Stimulated activated CD8-positive, alpha-beta memory T cell treated with anti-CD3 and anti-CD28 coated beads, Interleukin-12 subunit alpha, Interleukin-12 subunit beta, amount 100 ng/mL, for 1 hour (primary cell): Measurements from ENCODE around the gene FEN1.

Experiments
- DNase-seq: peaks from one replicate; pipeline ENCODE4 v3.0.0-alpha.2; 2020; ENCODE audit warnings: low read depth

The FEN1 gene

DNA sequence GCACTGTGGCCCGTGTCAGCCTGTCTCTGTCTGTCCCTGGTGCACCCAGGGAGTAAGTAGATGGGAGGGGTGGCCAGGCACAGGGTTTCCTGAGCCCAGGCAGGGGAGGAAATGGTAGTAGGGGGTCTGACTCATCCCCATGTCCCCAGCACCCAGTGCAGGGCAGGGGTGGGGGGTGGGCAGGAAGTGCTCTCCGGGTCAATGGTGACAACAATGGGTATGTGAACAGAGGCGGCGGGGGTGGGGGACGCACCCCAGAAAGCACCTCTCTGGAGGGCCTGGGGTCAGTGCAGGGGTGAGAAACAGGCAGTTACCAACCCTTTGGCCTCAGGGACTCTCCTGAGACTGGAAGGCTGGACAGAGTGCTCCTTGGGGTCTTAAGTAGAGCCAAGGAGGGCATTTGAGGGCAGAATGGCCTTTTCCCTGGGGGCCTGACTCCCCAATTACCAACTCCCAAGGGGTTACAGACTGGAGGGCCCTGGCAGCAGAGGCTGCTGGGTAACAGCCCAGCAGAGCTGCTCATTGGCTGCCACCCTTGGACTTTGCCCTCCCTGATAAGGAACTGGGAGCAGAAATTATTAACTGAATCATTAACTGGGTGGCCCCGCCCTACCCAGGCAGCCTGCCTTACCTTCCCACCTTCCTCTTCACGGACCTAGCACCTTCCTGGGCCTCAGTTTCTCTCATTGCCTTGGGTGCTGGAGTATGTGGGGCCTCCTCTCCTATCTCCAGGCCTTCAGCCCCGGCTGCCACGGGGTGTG, 36.1 kb upstream of the FEN1 start:
- no peak for DNase-seq

DNA sequence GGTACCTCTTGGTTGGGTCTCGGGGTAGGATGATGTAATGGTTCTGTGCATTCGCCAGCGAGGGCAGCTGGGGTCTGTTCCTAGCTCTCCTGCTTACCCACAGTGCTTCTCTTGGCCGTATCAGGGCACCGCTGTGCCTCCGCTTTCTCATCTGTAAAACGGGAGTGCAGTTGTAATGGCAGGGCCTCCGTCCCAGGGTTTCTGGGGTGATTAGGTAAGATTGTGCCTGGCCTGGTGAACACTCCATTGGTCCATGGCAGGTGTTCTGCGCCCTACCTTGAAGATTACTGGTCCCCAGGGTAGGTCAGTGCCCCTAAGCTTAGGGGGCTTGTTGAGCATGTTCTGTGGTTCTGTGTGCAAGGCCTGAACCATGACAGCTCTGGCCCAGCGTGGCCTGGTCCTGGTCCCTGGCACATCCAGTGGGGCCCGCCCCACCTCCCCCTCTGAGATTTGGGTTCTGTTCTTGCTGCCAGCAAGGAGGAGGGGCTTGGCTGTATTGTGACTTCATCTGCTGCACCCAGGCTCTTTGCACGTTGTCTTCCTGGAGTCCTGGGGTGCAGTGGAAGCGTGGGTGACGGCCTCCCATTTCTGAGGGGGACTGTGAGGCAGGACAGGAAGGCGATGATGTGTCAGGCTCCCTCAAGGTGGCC, 35.4 kb upstream of the FEN1 start:
- no peak for DNase-seq

DNA sequence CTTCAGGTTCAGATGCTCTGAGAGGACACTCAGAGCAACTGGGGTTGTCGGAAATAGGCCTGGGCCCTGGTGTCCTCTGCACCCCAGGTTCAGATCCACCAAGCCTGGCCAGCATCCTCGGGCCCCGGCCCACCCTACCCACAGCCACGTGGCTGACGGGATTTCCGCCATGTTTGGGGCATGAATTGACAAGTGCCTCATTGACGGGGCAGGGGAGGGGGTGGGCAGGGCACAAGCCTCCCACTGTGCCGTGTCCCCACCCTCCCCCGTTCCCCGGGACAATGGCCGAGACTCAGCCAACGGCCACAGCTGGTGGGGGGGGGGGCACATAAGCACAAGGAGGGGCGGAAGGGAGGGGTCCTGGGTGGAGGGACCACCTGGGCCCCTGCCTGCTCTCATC, 31.8 kb upstream of the FEN1 start:
- no peak for DNase-seq

GRCh38 chr11:61761440-61762222, 31.1 kb upstream of the FEN1 start:
- DNase-seq: no peak

DNA sequence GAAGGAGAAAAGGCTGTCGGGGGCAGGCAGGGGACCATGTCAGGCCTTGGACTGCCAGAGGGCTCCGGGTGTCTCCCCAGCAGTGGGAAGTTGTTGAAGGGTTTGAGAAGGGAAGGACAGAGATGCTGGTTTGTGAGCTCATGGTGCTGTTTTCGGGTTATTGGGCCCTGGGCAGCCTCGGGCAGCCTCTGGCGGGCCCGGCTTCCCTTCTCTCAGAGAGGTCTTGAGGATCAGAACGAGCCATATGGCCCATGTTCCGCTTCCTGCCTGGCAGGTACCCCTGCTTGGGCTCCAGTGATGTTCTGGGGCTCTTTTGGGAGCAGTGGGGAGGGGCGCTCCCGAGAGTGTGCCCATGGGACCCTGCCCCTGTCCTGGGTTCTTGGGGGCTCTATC, 30.5 kb upstream of the FEN1 start:
- no peak for DNase-seq

DNA sequence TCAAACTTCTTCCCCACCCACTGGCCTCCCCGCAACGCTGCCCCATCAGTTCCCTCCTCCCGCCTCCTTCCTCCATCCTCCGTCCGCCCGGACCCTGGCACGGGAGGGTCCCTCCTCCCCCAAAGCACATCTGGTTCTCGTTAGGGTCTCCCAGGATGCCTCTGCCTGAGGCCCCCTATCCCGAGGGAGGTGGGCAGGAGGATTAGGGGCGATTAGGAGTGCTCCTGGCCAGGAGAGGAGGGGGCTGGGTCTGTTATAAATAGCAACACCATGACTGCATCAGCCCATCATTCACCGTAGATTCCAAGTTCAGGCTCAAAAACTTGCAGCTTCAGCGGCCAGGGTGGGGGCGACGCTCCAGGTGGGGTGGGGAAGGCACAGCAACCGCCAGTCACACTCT, 29.9 kb upstream of the FEN1 start:
- no peak for DNase-seq

GRCh38 chr11:61763930-61764605, 28.6 kb upstream of the FEN1 start:
- no peak for DNase-seq

DNA sequence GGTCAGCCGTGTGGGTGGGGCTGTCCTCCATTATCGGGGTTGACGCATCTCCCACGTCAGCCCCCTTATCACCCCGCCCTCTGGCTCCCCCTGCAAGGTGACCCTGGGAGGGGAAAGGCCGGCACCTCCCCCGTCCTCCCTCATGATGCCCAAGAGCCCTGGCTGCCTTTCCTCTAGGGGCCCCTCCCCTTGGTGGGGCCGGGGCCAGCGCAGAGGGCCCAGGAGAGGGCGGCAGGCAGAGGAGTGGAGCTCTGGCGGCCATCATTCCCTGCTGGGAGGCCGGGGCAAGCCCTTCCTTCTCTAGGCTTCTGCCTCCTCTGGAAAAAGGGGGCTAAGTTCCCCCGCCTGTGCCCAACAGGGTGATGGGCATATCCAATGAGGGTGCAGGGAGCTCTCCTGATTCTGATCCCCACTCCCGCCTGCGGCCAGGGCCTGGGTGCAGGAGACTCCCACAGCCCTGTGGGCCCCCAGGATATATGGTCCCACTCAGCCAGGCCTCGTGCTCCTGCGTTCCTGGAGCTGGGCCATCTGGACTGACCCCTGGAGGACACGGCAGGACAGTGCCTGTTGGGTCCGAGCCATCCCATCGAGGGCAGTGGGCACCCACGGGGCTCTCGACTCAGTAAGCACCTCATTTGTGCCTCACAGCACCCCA, 28.0 kb upstream of the FEN1 start:
- DNase-seq: no peak

GRCh38 chr11:61765550-61766253, 27.0 kb upstream of the FEN1 start:
- DNase-seq: no peak

DNA sequence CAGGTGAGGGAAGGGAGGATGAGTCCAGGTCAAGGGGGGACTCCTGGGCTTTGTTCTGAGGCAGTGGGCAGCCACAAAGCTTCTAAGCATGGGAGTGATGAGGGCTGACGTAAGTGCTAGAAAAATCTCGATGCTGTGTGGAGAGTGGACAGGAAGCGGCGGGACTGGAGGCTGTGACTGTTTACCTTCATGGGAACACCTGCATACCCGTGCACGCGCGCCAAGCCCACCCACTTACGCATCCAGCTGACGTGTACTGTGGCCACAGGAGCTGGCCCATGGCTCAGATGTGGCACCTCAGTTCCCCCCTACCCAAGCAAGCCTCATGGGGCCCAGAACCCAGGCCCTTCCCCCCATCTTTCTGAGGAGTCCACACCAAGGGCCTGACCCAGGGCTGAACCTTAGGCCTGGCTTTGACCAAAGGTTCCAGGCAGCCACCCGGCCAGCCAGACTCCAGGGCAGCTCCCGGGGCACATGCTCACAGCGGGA, 26.3 kb upstream of the FEN1 start:
- no peak for DNase-seq

GRCh38 chr11:61768376-61769076, 24.2 kb upstream of the FEN1 start:
- no peak for DNase-seq

DNA sequence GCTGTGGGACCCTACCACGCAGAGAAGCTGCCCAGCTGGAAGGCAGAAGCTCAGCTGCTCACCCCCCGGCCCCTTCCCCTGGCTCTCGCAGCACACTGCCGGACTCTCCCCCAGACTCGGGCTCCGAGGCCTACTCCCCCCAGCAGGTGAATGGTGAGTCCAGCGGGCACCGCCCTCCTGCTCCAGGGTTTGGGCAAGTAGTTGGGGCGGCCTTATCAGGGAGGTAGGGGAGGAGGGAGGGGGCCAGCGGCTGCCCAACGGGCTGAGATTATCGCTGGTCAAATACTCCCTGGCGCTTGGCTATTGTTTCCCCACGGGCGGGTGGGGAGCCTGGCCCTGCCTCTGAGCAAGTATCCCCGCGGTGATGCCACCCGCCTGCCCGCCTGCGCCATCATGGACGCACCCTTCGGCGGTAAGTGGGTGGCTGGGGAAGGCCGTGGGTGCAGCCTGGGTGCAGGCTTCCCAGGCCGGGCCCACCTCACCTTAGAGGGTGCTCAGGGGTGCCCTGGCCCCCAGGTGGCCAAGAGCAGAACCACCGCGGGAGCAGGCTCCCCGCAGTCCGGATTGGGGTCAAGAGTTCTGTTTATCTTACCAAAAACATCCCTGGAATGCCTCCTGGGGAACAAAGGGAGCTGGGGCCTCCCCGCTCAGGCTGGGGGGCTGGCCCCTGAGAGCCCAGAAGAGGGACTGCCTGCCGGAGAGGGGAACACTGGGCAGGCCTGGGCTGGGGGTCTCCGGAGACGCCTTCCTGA, 23.4 kb upstream of the FEN1 start:
- DNase-seq: no peak

- DNase-seq: no peak
Observed at GRCh38 chr11:61769946-61770683, 22.6 kb upstream of the FEN1 start.

GRCh38 chr11:61771195-61771894, 21.4 kb upstream of the FEN1 start:
- no peak for DNase-seq

- DNase-seq: no peak
Observed at GRCh38 chr11:61771985-61772455, 20.7 kb upstream of the FEN1 start.

DNA sequence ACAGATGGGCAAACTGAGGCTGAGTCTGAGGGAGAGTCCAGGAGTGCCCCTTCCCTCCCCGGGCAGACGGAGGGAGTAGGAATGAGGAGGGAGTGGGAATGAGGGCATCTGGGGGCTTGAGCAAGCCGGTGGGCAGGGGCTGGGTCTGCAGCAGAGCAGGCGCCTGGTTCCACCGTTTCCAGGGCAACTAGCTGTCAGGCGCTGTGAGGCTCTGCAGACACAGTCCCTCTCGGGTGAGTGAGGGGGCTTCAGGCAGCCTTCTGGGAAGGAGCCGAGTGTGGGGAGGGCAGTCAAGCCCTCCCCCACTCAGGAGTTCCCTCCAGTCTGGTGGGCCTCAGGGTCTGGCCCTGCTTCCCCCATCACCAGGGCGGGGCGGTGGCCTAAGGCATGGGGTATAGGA, 19.4 kb upstream of the FEN1 start:
- DNase-seq: no peak

DNA sequence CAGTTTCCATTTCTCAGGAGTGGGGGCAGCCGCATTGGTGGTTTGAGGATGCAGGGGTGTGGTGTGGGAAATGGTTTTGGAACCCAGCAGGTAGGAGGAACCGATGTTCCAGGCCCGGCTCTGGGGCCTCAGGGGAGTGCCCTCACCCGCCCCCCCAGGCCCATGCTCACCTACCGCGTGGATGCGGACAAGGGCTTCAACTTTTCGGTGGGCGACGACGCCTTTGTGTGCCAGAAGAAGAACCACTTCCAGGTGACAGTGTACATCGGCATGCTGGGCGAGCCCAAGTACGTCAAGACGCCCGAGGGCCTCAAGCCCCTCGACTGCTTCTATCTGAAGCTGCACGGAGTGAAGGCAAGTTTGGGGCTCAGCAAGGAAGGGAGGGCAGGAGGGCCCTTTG, 18.9 kb upstream of the FEN1 start:
- DNase-seq: no peak

DNA sequence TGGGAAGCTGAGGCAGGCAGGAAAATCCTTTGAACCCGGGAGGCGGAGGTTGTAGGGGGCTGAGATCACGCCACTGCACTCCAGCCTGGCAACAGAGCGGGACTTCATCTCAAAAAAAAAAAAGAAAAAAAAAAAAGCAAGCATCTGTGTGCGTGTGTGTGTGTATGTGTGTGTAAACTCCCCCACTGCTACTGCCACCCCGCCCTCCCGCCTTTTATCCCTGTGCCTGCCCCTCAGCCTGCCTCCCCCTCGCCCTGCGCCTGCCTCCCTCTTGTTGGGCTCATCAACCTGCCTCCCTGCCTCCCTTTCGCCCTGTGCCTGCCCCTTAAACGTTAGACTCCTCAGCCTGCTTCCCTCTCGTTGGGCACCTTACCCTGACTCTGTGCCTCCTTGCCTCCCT, 18.3 kb upstream of the FEN1 start:
- DNase-seq: no peak
